HepG2 (cell line): ENCODE measurements around the gene C5orf24. TPM values are rescaled to one million over a fixed set of nuclear protein-coding genes. Genes with fewer than 3 reads are reported as not detected.

Experiments used
- ATF1 ChIP-seq: IDR thresholded peaks from 2 replicates; pipeline ENCODE4 v1.6.1; 2016; ENCODE audit warnings: mild to moderate bottlenecking, control low read depth
- BHLHE40 ChIP-seq: IDR thresholded peaks from 2 replicates; pipeline ENCODE4 v1.6.1; 2011; ENCODE audit warnings: low read length, improper control_type of control experiment
- CREB3 ChIP-seq: sonication (generic); formaldehyde crosslinking; IDR thresholded peaks from 2 replicates; pipeline ENCODE4 v1.5.0; 2020; ENCODE audit warnings: missing genetic modification reagents
- DDIT3 ChIP-seq: sonication (generic); formaldehyde crosslinking; IDR thresholded peaks from 2 replicates; pipeline ENCODE4 v1.4.0; 2020; ENCODE audit warnings: mild to moderate bottlenecking, missing genetic modification reagents
- HMG20B ChIP-seq: conservative IDR thresholded peaks from 2 replicates; pipeline ENCODE4 v1.6.1; 2016; ENCODE audit warnings: missing genetic modification reagents, missing compliant biosample characterization
- HNF4G ChIP-seq, 2 experiments: sonication (generic) in 1 of 2; formaldehyde crosslinking in 1 of 2; IDR thresholded peaks; 2 replicates each; pipeline versions ENCODE4 v1.4.0 to v1.6.1; 2011 to 2020; ENCODE audit warnings: borderline replicate concordance in 2 of 2, low read depth in 2 of 2, mild to moderate bottlenecking in 2 of 2, low read length in 1 of 2, missing genetic modification reagents in 1 of 2, moderate library complexity in 1 of 2
- RBM22 ChIP-seq: fragments of 200-400 bp; formaldehyde crosslinking; optimal IDR thresholded peaks from 2 replicates; pipeline ENCODE3; 2017; ENCODE audit warnings: mild to moderate bottlenecking, low read length, moderate library complexity
- REL ChIP-seq: sonication (generic); formaldehyde crosslinking; conservative IDR thresholded peaks from 2 replicates; pipeline ENCODE4 v1.8.0; 2022; ENCODE audit warnings: mild to moderate bottlenecking, missing genetic modification reagents, moderate library complexity
- REXO4 ChIP-seq: sonication (generic); formaldehyde crosslinking; IDR thresholded peaks from 2 replicates; pipeline ENCODE4 v1.8.0; 2022; ENCODE audit warnings: missing genetic modification reagents, mild to moderate bottlenecking, borderline replicate concordance
- RXRA ChIP-seq: sonication (generic); formaldehyde crosslinking; IDR thresholded peaks from 2 replicates; pipeline ENCODE4 v1.5.1; 2020; ENCODE audit warnings: missing genetic modification reagents
- SAP130 ChIP-seq: IDR thresholded peaks from 2 replicates; pipeline ENCODE4 v1.6.1; 2016; ENCODE audit warnings: low read depth
- SRSF1 ChIP-seq: fragments of 200-400 bp; formaldehyde crosslinking; optimal IDR thresholded peaks from 2 replicates; pipeline ENCODE3; 2017; ENCODE audit warnings: mild to moderate bottlenecking, low read depth, low read length, moderate library complexity
- YY1 ChIP-seq: IDR thresholded peaks from 2 replicates; pipeline ENCODE4 v1.6.1; 2011; ENCODE audit warnings: low read length, low read depth, moderate library complexity, mild to moderate bottlenecking; ENCODE audit not compliant: insufficient read depth, insufficient replicate concordance
- ZBTB20 ChIP-seq: sonication (generic); formaldehyde crosslinking; IDR thresholded peaks from 2 replicates; pipeline ENCODE4 v1.8.1; 2023; ENCODE audit warnings: missing genetic modification reagents, low read depth, mild to moderate bottlenecking, borderline replicate concordance
- ZBTB38 ChIP-seq: sonication (generic); formaldehyde crosslinking; IDR thresholded peaks from 2 replicates; pipeline ENCODE4 v1.5.1; 2020; ENCODE audit warnings: mild to moderate bottlenecking, missing genetic modification reagents
- ZMYM2 ChIP-seq: sonication (generic); formaldehyde crosslinking; IDR thresholded peaks from 2 replicates; pipeline ENCODE4 v1.8.0; 2022; ENCODE audit warnings: mild to moderate bottlenecking, missing genetic modification reagents
- ZNF12 ChIP-seq: sonication (generic); formaldehyde crosslinking; IDR thresholded peaks from 2 replicates; pipeline ENCODE4 v1.5.0; 2020; ENCODE audit warnings: missing genetic modification reagents
- ZNF260 ChIP-seq: sonication (generic); formaldehyde crosslinking; IDR thresholded peaks from 2 replicates; pipeline ENCODE4 v1.4.0; 2020; ENCODE audit warnings: missing genetic modification reagents, low read depth, mild to moderate bottlenecking, borderline replicate concordance
- ZNF589 ChIP-seq: sonication (generic); formaldehyde crosslinking; conservative IDR thresholded peaks from 2 replicates; pipeline ENCODE4 v1.8.0; 2022; ENCODE audit warnings: mild to moderate bottlenecking, moderate library complexity, missing genetic modification reagents
- ZNF772 ChIP-seq: sonication (generic); formaldehyde crosslinking; IDR thresholded peaks from 2 replicates; pipeline ENCODE4 v1.5.0; 2020; ENCODE audit warnings: mild to moderate bottlenecking, missing genetic modification reagents
- ZSCAN12 ChIP-seq: sonication (generic); formaldehyde crosslinking; IDR thresholded peaks from 2 replicates; pipeline ENCODE4 v1.9.0; 2021; ENCODE audit warnings: mild to moderate bottlenecking, missing genetic modification reagents
- polyA plus RNA-seq, 8 experiments: library from polyadenylated mRNA; depleted of rRNA in 3 of 8; stranded (reverse) in 7 of 8; unstranded in 1 of 8; fragments of >200 nt; fragmentation: Illumina TruSeq in 4 of 8; extraction: Trizol in 4 of 8; gene quantifications; 2 replicates each; pipeline versions ENCODE4 v1.2.1 to v1.2.3, GENCODE V29; 2011 to 2016; ENCODE audit warnings: low read depth in 4 of 8, missing spikeins in 1 of 8, mixed read lengths in 1 of 8; ENCODE audit not compliant: insufficient read depth in 1 of 8
- total RNA-seq, 5 experiments: library from RNA; depleted of rRNA; stranded (reverse); fragments of >200 nt; fragmentation: Illumina TruSeq; extraction: Trizol; gene quantifications; 2 replicates each; pipeline ENCODE4 v1.2.3, GENCODE V29; 2016; ENCODE audit warnings: low read depth in 1 of 5
- TF ChIP-seq, protein P1 (sequence below): conservative IDR thresholded peaks from 2 replicates; pipeline ENCODE4 v1.6.1; 2018; ENCODE audit warnings: missing genetic modification reagents
- TF ChIP-seq, protein P2 (sequence below): sonication (generic); formaldehyde crosslinking; IDR thresholded peaks from 2 replicates; pipeline ENCODE4 v1.9.0; 2022; ENCODE audit warnings: missing genetic modification reagents, mild to moderate bottlenecking, borderline replicate concordance
- TF ChIP-seq, protein P3 (sequence below): sonication (generic); formaldehyde crosslinking; IDR thresholded peaks from 2 replicates; pipeline ENCODE4 v1.4.0; 2020; ENCODE audit warnings: missing genetic modification reagents

The C5orf24 gene
- total and polyA plus RNA-seq, 2 of the 13 experiments (the other 11 are each of a cell fraction or from before 2014, with no cell fraction given) = 34.6 to 41.5 TPM

- TF ChIP-seq REL (CRISPR knock-in tag) = no peak
- no peak for TF ChIP-seq ZBTB38 (CRISPR knock-in tag)
- no peak for TF ChIP-seq ZNF589
- TF ChIP-seq SAP130 (CRISPR knock-in tag) = 0 out of 2 replicates have a peak, but pooled peaks have one; percentile 13
- no peak for TF ChIP-seq ZSCAN12
- TF ChIP-seq, protein P1, sequence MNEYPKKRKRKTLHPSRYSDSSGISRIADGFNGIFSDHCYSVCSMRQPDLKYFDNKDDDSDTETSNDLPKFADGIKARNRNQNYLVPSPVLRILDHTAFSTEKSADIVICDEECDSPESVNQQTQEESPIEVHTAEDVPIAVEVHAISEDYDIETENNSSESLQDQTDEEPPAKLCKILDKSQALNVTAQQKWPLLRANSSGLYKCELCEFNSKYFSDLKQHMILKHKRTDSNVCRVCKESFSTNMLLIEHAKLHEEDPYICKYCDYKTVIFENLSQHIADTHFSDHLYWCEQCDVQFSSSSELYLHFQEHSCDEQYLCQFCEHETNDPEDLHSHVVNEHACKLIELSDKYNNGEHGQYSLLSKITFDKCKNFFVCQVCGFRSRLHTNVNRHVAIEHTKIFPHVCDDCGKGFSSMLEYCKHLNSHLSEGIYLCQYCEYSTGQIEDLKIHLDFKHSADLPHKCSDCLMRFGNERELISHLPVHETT (CRISPR knock-in tag) = no peak
- no peak for TF ChIP-seq RBM22
- TF ChIP-seq BHLHE40 = no peak
- no peak for TF ChIP-seq SRSF1
- no peak for TF ChIP-seq HMG20B
- TF ChIP-seq RXRA (CRISPR knock-in tag) = no peak
- no peak for TF ChIP-seq ZBTB20
- TF ChIP-seq, protein P2, sequence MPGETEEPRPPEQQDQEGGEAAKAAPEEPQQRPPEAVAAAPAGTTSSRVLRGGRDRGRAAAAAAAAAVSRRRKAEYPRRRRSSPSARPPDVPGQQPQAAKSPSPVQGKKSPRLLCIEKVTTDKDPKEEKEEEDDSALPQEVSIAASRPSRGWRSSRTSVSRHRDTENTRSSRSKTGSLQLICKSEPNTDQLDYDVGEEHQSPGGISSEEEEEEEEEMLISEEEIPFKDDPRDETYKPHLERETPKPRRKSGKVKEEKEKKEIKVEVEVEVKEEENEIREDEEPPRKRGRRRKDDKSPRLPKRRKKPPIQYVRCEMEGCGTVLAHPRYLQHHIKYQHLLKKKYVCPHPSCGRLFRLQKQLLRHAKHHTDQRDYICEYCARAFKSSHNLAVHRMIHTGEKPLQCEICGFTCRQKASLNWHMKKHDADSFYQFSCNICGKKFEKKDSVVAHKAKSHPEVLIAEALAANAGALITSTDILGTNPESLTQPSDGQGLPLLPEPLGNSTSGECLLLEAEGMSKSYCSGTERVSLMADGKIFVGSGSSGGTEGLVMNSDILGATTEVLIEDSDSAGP (CRISPR knock-in tag) = no peak
- TF ChIP-seq REXO4 (CRISPR knock-in tag) = no peak
- TF ChIP-seq ZNF260 = no peak
- TF ChIP-seq YY1 = no peak
- 0 out of 2 replicates have a peak, but pooled peaks have one; percentile 14 for TF ChIP-seq HNF4G (IDR thresholded peaks at IDR 0.05; ENCODE audit: borderline replicate concordance, low read depth, low read length)
- TF ChIP-seq HNF4G (CRISPR knock-in tag; IDR thresholded peaks at IDR 0.05; ENCODE audit: borderline replicate concordance, low read depth) = no peak
- TF ChIP-seq DDIT3 = no peak
- TF ChIP-seq, protein P3, sequence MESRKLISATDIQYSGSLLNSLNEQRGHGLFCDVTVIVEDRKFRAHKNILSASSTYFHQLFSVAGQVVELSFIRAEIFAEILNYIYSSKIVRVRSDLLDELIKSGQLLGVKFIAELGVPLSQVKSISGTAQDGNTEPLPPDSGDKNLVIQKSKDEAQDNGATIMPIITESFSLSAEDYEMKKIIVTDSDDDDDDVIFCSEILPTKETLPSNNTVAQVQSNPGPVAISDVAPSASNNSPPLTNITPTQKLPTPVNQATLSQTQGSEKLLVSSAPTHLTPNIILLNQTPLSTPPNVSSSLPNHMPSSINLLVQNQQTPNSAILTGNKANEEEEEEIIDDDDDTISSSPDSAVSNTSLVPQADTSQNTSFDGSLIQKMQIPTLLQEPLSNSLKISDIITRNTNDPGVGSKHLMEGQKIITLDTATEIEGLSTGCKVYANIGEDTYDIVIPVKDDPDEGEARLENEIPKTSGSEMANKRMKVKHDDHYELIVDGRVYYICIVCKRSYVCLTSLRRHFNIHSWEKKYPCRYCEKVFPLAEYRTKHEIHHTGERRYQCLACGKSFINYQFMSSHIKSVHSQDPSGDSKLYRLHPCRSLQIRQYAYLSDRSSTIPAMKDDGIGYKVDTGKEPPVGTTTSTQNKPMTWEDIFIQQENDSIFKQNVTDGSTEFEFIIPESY (CRISPR knock-in tag) = 0 out of 2 replicates have a peak, but pooled peaks have one; percentile 16
- TF ChIP-seq ZNF772 (CRISPR knock-in tag) = no peak
- TF ChIP-seq ZNF12 (CRISPR knock-in tag) = peak; percentile 93
- no peak for TF ChIP-seq CREB3
- no peak for TF ChIP-seq ATF1 (CRISPR knock-in tag)
- no peak for TF ChIP-seq ZMYM2 (CRISPR knock-in tag)
Measured at GRCh38 chr5:134837530-134838181, 8.1 kb upstream of the C5orf24 start (continued).
